Activated T-cell treated with anti-CD3 and anti-CD28 coated beads, Interleukin-2, amount 50 U/mL, for 4 hours (primary cell): ENCODE results near the gene SQSTM1. TPM values are rescaled to one million over a fixed set of nuclear protein-coding genes. Genes with fewer than 3 reads are reported as not detected.
"Not testable (repeated sequence)": the region's sequence is repeated elsewhere in the genome, so short reads cannot be mapped to it uniquely, and the experiment has no call there.

Source experiments
- ATAC-seq, 2 donors: fragments of 200-7000 bp; cut with Tn5 transposase; one replicate each; pipeline ENCODE4 v1.10.0; 2021
- DNase-seq: peaks from one replicate; pipeline ENCODE4 v3.0.0-alpha.2; 2020
- H3K27me3 Mint-ChIP-seq: one replicate; pipeline ENCODE4 v1.8.0; 2021; ENCODE audit warnings: low read depth, mixed read lengths
- H3K36me3 Mint-ChIP-seq: one replicate; pipeline ENCODE4 v1.8.0; 2022; ENCODE audit warnings: mixed read lengths; ENCODE audit not compliant: insufficient read depth
- H3K4me1 Mint-ChIP-seq: one replicate; pipeline ENCODE4 v1.8.0; 2021; ENCODE audit warnings: low read depth, mixed read lengths
- H3K4me3 Mint-ChIP-seq: one replicate; pipeline ENCODE4 v1.8.0; 2021; ENCODE audit warnings: mild to moderate bottlenecking, moderate library complexity, mixed read lengths
- H3K9me3 Mint-ChIP-seq: one replicate; pipeline ENCODE4 v1.8.0; 2021; ENCODE audit warnings: mixed read lengths
- total RNA-seq, 3 donors: library from RNA; stranded (reverse); gene quantifications; one replicate each; pipeline ENCODE4 v1.2.1, GENCODE V29; 2021

SQSTM1 gene
- total RNA-seq, 3 donors from 2014 or later = 109 to 141 (median 111) TPM

DNA sequence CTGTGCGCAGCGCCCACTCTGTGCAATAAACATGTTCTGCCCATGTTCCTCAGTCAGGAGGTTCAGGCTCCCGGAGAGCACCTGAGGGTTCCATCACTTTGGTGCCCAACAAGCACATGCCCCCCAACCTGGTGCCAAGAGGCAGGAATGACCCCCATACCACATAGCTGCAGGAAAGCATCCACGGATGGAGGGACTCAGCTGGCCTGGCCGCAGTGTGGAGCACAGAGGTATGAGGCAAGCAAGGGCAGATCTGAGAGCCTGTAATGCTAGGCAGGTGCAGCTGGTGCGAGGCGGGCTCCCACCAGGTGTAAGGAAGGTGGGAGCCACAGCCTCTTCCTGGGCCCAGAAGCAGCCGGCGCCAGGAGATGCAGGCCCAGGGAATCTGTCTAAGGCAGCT lies 42.2 kb downstream of the SQSTM1 start:
- peaks cover 13% of the 10 kb centered on the region for H3K36me3 Mint-ChIP-seq
- DNase-seq = no peak
- H3K27me3 Mint-ChIP-seq = no peaks in the 10 kb centered on the region
- H3K4me3 Mint-ChIP-seq = no peak overlapping the region
- peaks cover 7% of the 10 kb centered on the region for H3K4me1 Mint-ChIP-seq
- H3K9me3 Mint-ChIP-seq = no peaks in the 10 kb centered on the region
- no peak for ATAC-seq

DNA sequence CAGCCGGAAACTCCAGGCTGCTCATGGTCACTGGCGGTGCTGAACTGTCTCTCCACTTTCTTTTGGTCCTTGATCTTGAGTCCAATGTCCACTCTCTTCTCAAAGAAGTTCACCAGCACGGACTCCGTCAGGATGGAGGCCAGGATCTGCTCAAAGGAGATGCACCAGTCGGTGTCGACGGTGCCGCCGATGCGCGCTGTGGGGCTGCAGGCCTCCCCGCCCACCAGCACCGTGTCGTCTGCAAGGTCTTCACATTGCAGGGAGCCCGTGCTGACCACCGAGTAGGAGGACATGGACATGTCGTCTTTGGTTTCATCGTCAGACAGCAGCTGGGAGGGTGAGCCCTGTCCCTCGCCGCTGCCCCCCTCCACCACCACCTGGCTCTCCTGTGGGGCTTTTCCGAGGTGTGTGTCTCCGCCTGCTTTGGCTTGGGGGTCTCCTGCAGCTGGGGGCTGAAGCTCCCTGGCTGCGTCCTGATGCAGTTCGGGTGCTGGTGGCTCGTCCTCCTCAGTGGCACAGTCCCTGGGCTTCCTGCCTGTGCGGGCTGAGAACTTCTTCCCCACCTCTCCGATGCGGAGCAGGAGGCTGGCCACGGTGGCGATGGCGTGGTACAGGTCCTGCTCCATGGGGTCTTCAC lies 42.9 kb downstream of the SQSTM1 start:
- Mint-ChIP-seq H3K4me1 (peaks cover 4% of the 10 kb centered on the region), H3K4me3 (no peak overlapping the region), H3K9me3 (no peaks in the 10 kb centered on the region), H3K36me3 (peaks cover 16% of the 10 kb centered on the region), H3K27me3 (no peaks in the 10 kb centered on the region)
- DNase-seq (no peak), ATAC-seq (no peak)

DNA sequence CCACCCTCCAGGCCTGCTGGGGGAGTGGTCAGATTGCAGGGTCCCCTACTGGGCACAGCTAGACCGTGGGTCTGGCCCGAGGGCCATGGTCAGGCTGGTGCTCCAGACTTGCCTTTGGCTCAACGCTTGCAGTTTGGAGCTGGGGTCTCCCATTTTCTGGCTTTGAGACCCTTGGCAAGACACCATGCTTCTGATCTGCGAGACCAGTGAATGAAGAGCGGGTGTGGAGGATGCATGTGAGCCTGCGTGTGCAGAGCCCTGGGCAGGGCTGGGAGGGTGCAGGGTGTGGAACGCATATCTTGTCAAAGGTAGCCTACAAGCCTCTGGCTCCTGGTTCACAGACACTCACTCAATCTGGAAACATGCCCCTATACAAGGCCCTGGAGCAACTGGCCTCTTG lies 44.0 kb downstream of the SQSTM1 start:
- DNase-seq (no peak), ATAC-seq (no peak)
- Mint-ChIP-seq H3K27me3 (no peaks in the 10 kb centered on the region), H3K36me3 (peaks cover 16% of the 10 kb centered on the region), H3K9me3 (no peaks in the 10 kb centered on the region), H3K4me3 (no peak overlapping the region), H3K4me1 (peaks cover 4% of the 10 kb centered on the region)

DNA sequence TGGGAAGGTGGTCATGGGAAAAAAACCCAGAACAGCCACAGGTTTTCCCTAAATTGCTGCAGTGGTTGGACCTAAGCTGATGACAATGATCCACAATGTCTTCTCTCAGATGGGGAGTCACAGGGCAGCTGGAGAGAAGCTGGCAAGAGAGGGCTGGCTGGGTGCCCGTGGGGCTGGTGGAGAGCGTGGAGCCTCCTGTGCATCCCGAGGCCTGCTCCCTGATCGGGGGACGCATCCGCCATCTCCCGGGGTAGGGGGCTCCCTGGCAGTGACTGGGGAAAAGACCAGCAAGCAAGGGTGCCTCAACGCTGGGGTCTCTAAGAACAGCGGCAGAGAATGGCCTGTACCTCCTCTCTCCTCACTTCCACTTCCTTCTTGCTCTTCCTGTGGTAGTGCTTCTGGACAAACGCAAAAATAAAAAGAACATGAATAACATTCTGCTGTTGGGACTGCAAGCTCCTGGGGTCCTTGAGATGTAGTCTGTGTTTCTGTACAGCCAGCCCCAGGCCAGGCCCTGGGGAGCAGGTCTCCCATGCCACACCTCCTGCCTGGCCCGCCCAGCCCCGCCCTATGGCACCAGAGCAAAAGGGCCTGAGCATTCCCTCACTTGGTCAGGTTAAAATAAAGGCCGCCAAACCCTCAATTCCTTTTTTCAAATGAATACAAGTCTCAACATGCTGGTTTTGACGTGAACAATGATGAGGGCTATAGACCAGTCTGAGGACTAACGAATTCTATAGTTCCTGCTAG lies 45.0 kb downstream of the SQSTM1 start:
- Mint-ChIP-seq H3K27me3 (no peaks in the 10 kb centered on the region), H3K36me3 (peaks cover 16% of the 10 kb centered on the region), H3K4me1 (peaks cover 2% of the 10 kb centered on the region), H3K4me3 (no peak overlapping the region), H3K9me3 (no peaks in the 10 kb centered on the region)
- no peak for ATAC-seq
- DNase-seq = no peak

DNA sequence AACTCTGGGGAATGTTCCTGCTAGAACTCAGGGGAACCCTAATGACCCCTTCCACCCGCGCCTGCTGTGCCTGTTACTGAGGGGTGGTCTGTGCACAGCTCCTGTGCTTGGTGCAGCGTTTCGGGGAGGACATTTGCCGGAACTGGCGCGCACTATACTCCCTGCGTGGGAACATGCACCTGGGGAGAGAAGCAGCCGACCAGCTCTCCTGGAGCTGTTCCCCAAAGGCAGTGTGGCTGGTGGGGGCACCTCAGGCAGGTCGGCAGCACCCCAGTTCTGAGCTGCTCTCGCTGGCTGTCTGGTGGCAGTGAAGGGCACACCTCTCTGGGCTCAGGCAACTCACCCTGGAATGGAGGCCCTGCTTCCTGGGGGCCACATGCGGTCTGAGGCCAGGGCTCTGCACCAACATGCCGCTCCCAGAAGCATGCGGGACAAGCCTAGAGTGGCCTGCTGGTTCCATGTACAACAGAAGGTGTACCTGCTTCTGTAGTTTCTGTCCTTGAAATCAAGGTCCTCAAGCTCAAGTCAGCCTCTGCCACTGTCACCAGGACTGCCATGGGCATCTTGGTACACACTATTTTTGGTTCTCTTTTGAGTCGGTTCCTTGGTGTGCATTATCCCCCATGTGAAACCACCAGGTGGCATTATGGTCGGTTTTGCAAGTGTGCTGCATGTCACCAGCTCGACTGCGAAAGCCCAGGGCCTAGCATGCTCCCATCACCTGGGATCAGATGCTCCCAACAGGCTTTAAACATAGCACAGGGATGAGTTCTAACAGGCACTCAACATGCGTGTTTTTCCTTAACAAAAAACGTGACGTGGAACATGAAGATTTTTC lies 45.8 kb downstream of the SQSTM1 start:
- Mint-ChIP-seq H3K9me3 (no peaks in the 10 kb centered on the region), H3K27me3 (no peaks in the 10 kb centered on the region), H3K4me3 (no peak overlapping the region), H3K36me3 (peaks cover 20% of the 10 kb centered on the region), H3K4me1 (peaks cover 2% of the 10 kb centered on the region)
- peak; percentile 57 to 74 for ATAC-seq
- no peak for DNase-seq

DNA sequence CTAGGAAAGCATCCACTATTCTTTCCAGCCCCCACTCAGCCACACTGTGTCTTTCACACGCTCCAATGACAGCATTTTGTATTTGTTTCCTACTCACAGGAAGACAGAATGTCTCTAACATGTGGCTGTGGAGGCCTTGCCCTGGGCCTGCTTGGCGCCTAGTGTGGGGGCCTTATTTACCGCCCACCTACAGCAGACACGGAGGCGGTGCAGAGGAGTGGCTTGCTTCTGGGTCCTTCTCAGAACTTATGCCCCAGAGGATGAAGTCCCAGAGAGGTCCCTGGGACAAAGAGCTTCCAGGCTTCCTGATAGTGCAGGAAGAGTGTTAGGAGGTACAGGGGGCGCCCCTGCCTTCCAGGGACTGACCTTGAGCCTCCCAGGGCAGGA lies 46.4 kb downstream of the SQSTM1 start:
- ATAC-seq (no peak), DNase-seq (no peak)
- Mint-ChIP-seq H3K4me3 (no peak overlapping the region), H3K4me1 (peaks cover 2% of the 10 kb centered on the region), H3K9me3 (no peaks in the 10 kb centered on the region), H3K27me3 (no peaks in the 10 kb centered on the region), H3K36me3 (peaks cover 20% of the 10 kb centered on the region)

DNA sequence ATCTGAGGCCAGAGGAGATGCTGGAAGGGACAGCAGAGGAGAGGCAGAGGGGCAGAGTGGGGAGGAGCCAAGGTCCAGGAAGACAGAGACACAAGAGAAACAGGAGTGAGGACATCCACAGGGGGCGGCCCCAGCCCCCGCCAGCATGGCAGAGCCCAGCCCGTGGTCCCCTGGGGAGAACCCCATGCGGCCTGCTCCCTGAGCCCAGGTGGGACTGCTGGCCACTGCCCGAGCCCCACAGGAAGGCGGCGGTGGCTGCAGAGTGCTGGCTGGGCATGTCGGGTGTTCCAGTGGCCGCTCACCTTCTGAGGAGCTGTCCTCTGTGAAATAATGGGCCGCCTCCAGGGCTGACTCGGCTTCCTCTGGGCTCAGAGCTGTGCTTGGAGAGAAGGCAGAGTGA lies 46.8 kb downstream of the SQSTM1 start:
- DNase-seq (no peak), ATAC-seq (no peak)
- Mint-ChIP-seq H3K9me3 (no peaks in the 10 kb centered on the region), H3K4me3 (no peak overlapping the region), H3K36me3 (peaks cover 19% of the 10 kb centered on the region), H3K27me3 (no peaks in the 10 kb centered on the region), H3K4me1 (peaks cover 2% of the 10 kb centered on the region)

DNA sequence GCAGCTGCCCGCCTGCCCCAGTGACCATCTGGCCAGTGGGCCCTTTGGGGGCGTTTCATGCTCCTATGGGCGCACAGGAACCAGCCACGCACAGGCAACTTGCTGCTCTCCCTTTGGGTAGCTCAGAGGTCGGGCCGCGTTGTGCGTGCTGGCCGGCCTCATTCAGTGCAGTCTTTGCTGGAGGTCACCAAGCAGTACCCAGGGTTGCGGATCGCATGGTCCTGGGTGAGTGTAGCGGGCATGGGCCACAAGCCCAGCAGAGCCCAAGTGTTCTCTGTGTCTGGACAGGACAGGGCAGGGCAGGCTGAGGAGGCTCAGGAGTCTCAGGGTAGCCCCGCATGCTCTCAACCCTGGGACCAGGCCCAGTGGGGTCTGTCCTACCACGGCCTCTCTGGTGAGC lies 47.8 kb downstream of the SQSTM1 start:
- H3K4me1 Mint-ChIP-seq = peaks cover 2% of the 10 kb centered on the region
- H3K9me3 Mint-ChIP-seq = no peaks in the 10 kb centered on the region
- no peak overlapping the region for H3K4me3 Mint-ChIP-seq
- H3K27me3 Mint-ChIP-seq = no peaks in the 10 kb centered on the region
- H3K36me3 Mint-ChIP-seq = peaks cover 10% of the 10 kb centered on the region
- DNase-seq = no peak
- no peak for ATAC-seq

DNA sequence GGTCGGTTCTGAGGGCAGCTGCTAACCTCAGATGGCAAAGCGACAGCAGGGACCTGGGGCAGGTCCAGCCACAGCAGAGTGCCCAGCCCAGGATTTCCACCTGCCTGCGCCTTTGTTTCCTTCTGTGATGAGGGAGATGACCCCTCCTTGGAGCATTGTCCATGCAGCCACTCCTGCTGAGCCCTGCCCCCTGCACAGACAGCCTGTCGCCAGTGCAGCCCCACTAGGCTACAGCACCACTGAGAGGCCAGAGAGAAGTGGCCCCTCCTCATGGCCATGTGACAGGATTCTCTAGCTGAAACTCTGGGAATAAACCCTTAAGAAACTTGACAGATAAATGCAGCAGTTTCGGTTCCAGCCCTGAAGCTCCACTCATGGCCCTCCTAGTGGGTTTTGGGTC lies 48.4 kb downstream of the SQSTM1 start:
- no peaks in the 10 kb centered on the region for H3K9me3 Mint-ChIP-seq
- ATAC-seq = no peak
- no peak overlapping the region for H3K4me3 Mint-ChIP-seq

DNA sequence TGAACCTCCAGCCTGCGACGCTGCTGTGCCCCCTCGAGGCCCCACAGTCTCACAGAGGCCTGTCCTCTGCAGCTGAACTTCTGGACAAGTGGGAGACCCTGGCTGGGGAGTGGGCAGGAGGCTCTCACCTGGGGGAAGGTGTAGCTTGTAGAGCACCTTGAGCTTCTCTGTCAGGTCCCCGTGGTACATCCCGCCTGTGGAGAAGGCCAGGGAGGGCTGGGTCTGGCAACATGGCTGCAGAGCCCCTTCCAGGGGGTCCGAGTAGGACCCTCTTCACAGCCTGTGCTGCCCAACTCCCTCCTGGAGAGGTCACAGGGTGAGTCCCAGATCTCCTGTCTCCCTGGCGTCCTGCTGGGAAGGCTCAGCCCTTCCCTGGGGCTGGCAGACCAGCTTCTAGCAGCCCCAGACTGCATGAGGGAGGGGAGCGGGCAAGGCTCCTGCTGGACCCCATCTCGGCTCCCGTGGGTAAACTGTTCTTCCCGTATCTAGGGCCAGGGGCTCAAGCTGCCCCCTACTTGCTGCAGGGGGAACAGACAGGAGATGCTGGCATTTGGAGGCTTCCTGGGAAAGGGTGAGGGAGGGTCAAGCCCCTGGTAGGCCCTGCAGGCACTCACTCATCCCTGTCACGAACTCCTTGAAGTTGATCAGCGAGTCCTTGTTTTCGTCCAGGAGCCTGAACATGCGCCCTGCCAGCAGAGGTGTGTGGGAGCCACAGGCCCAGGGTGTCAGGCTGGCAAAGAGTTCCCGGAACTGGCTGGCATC lies 49.1 kb downstream of the SQSTM1 start:
- H3K4me1 Mint-ChIP-seq = peaks cover 2% of the 10 kb centered on the region
- no peaks in the 10 kb centered on the region for H3K9me3 Mint-ChIP-seq
- ATAC-seq (no peak), DNase-seq (no peak)
- H3K27me3 Mint-ChIP-seq = no peaks in the 10 kb centered on the region
- no peak overlapping the region for H3K4me3 Mint-ChIP-seq
- H3K36me3 Mint-ChIP-seq = peaks cover 12% of the 10 kb centered on the region

More for the DNA sequence above, 48.4 kb downstream of the SQSTM1 start:
- DNase-seq = no peak
- peaks cover 12% of the 10 kb centered on the region for H3K36me3 Mint-ChIP-seq
- H3K4me1 Mint-ChIP-seq = peaks cover 2% of the 10 kb centered on the region
- no peaks in the 10 kb centered on the region for H3K27me3 Mint-ChIP-seq

DNA sequence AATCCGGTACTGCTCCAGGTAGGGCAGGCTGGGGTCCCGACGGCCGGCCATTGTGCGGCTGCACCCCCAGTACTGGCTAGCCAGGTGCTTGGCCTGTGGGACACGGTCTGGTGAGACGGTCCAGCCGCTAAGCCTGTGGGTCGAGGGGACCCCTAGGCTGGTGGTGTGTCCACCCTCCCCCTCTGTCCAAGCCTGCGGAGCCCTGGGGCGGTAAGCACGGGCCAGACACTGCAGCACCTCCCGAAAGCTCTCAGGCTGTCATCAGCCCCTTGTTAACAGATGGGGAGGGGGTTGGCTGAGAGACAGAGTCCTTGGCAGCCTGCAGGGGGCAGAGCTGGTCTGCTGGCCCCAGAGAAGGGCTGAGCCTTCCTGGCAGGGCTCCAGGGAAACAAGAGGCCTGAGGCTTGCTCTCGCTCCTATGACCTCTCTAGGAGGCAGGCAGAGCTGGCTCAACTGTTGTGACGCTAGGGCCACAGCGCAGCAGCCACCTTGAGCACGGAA lies 49.7 kb downstream of the SQSTM1 start:
- Mint-ChIP-seq H3K9me3 (no peaks in the 10 kb centered on the region), H3K27me3 (no peaks in the 10 kb centered on the region), H3K4me3 (no peak overlapping the region), H3K36me3 (peaks cover 12% of the 10 kb centered on the region), H3K4me1 (peaks cover 2% of the 10 kb centered on the region)
- ATAC-seq (no peak), DNase-seq (no peak)

DNA sequence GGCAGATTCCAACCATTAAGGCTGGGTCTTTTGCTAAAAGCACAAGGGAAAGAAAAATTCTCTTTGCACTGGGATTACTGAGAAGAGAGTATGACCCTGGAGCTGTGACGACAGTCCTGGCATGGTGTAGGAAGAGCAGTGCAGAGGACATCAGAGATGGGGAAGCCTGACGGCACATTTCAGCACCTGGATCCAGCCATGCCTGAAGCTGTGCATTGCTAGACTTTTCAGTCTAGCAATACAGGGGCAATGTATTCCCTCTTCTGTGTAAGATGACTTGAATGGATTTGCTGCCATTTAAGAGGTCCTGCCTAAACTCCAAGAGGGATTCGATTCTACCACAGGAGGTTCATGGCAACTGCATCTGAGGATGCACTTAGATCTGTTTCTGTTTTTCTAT lies 50.2 kb downstream of the SQSTM1 start:
- Mint-ChIP-seq H3K36me3 (peaks cover 12% of the 10 kb centered on the region), H3K9me3 (no peaks in the 10 kb centered on the region), H3K4me3 (no peak overlapping the region), H3K4me1 (peaks cover 2% of the 10 kb centered on the region), H3K27me3 (no peaks in the 10 kb centered on the region)
- ATAC-seq (no peak), DNase-seq (no peak)

DNA sequence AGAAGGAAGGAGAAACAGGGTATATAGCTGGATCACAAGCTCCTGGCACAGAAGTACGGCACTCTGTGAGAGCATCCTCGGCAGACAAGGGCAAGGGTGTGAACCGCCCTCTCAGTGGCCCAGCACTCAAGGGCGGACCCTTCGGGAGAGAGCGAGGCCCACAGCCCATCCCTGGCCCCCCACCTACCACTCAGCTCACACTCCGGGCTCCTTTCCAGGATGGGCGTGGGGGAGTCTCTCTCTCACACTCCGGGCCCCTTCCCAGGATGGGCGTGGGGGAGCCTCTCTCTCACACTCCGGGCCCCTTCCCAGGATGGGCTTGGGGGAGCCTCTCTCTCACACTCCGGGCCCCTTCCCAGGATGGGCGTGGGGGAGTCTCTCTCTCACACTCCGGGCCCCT lies 50.8 kb downstream of the SQSTM1 start:
- not testable (repeated sequence) for H3K4me3 Mint-ChIP-seq, H3K27me3 Mint-ChIP-seq, H3K4me1 Mint-ChIP-seq, DNase-seq, H3K9me3 Mint-ChIP-seq, ATAC-seq
- peaks cover 15% of the 10 kb centered on the region for H3K36me3 Mint-ChIP-seq
